Epithelial cell of esophagus (primary cell): ENCODE data around the gene CHRDL2.

Source experiments
- DNase-seq: peaks from one replicate; pipeline ENCODE4 v3.0.0; 2010; ENCODE audit warnings: low read depth
- H3K4me3 ChIP-seq: 2 replicates; pipeline ENCODE4 v1.5.1; 2011; ENCODE audit warnings: mild to moderate bottlenecking, low read length, control low read depth
- TF ChIP-seq, protein P1 (sequence below): IDR thresholded peaks from 2 replicates; pipeline ENCODE4 v1.5.1; 2011; ENCODE audit warnings: low read depth, mild to moderate bottlenecking, low read length, control low read depth, inconsistent platforms; ENCODE audit not compliant: insufficient read depth; ENCODE audit errors: missing control alignments

The CHRDL2 gene

DNA sequence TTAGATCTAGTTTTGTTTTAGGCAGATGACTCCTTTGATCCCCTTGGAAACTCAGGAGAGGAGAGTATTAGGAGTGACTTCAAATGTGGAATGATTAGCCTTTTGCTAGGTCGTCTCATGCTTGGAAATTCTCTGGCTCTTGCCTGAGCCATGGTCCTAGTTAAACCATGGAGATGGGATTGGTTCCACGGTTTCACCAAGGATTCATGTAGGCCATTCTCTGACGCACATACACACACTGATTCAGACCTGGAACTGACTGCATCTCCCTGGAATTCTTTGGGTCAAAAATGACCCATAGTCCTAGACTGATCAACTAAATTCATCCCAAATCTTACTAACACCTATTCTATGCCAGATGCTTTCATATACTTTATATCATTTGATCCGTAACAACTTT lies 82.3 kb downstream of the CHRDL2 start:
- no peak for DNase-seq
- TF ChIP-seq, protein P1, sequence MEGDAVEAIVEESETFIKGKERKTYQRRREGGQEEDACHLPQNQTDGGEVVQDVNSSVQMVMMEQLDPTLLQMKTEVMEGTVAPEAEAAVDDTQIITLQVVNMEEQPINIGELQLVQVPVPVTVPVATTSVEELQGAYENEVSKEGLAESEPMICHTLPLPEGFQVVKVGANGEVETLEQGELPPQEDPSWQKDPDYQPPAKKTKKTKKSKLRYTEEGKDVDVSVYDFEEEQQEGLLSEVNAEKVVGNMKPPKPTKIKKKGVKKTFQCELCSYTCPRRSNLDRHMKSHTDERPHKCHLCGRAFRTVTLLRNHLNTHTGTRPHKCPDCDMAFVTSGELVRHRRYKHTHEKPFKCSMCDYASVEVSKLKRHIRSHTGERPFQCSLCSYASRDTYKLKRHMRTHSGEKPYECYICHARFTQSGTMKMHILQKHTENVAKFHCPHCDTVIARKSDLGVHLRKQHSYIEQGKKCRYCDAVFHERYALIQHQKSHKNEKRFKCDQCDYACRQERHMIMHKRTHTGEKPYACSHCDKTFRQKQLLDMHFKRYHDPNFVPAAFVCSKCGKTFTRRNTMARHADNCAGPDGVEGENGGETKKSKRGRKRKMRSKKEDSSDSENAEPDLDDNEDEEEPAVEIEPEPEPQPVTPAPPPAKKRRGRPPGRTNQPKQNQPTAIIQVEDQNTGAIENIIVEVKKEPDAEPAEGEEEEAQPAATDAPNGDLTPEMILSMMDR: no peak
- no peak overlapping the region for H3K4me3 ChIP-seq

DNA sequence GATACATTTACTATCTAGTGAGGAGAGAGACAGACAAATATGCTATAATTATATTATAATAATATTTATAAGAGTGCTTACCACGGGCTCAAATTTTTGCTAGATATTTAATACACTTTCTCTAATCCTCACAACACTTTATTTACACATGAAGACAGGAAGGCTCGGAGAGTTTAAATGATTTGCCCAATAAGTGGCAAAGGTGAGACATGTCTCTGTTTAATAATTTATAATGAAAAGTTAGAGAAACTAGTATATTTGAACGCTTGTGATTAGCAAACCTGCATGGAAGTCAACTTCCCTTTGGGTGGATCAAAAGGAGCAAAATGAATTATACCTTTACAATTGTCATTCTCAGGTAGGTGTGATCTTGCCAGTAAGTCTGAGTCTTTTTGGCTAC lies 83.4 kb downstream of the CHRDL2 start:
- TF ChIP-seq, protein P1: no peak
- DNase-seq: no peak
- no peak overlapping the region for H3K4me3 ChIP-seq

DNA sequence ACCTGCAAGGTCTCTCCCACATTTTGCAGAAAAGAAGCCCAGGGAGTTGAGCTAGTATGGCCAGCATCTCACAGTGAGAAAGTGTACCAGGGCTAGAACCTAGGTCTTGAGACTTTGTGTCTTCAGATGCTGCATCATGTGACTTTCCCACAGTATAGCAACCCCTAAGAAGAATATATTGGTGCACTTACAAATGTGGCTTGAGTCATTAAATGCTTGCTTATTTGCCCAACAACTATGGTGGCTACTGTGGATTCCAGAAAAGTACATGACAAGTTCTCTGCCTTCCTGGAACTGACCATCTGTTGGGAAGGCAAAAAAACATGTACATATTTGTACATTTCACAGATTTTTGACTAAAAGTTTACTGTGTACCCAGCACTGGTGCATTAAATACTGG lies 83.8 kb downstream of the CHRDL2 start:
- no peak overlapping the region for H3K4me3 ChIP-seq
- TF ChIP-seq, protein P1: no peak
- DNase-seq: no peak

DNA sequence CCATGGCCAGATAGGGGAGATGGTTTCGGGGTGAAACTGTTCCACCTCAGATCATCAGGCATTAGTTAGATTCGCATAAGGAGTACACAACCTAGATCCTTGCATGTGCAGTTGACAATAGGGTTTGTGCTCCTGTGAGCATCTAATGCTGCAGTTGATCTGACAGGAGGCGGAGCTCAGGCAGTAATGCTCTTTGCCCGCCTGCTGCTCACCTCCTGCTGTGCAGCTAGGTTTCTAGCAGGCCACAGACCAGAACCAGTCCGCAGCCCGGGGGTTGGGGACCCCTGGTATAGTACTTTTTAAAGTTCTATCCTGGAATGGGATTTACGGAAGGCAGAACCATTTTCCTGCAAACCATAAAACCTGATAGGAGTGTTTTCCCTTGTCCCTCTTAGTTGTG lies 84.3 kb downstream of the CHRDL2 start:
- H3K4me3 ChIP-seq: no peak overlapping the region
- TF ChIP-seq, protein P1: no peak
- no peak for DNase-seq
